NT2/D1 (cell line): ENCODE measurements around the gene VAMP5.
"Not testable (repeated sequence)": the region's sequence is repeated elsewhere in the genome, so short reads cannot be mapped to it uniquely, and the experiment has no call there.

ENCODE experiments used
- DNase-seq: peaks from one replicate; pipeline ENCODE4 v3.0.0-alpha.2; 2011; ENCODE audit warnings: low read depth, low spot score
- H3K27me3 ChIP-seq: 2 replicates; pipeline ENCODE4 v1.6.0; 2011; ENCODE audit warnings: mild to moderate bottlenecking; ENCODE audit not compliant: insufficient read length, insufficient read depth
- H3K36me3 ChIP-seq: 2 replicates; pipeline ENCODE4 v1.6.1; 2011; ENCODE audit warnings: mild to moderate bottlenecking, low read length, mixed read lengths; ENCODE audit not compliant: insufficient read depth, insufficient read length
- H3K4me1 ChIP-seq: 2 replicates; pipeline ENCODE4 v1.5.1; 2011; ENCODE audit not compliant: insufficient read depth, insufficient read length
- H3K4me3 ChIP-seq: 2 replicates; pipeline ENCODE4 v1.5.1; 2011; ENCODE audit warnings: low read depth; ENCODE audit not compliant: insufficient read length
- H3K9ac ChIP-seq: 2 replicates; pipeline ENCODE4 v1.6.0; 2011; ENCODE audit warnings: low read depth; ENCODE audit not compliant: insufficient read length
- H3K9me3 ChIP-seq: 2 replicates; pipeline ENCODE4 v1.5.1; 2011; ENCODE audit warnings: mild to moderate bottlenecking, low read length; ENCODE audit not compliant: insufficient read depth
- SUZ12 ChIP-seq: IDR thresholded peaks from 2 replicates; pipeline ENCODE4 v1.6.1; 2011; ENCODE audit not compliant: insufficient read length, insufficient read depth; ENCODE audit errors: extremely low read depth
- YY1 ChIP-seq: IDR thresholded peaks from 2 replicates; pipeline ENCODE4 v1.6.1; 2011; ENCODE audit not compliant: insufficient read length, insufficient read depth
- ZNF274 ChIP-seq: IDR thresholded peaks from 2 replicates; pipeline ENCODE4 v1.6.1; 2011; ENCODE audit warnings: mild to moderate bottlenecking, low read depth, low read length

The VAMP5 gene

GRCh38 chr2:85598594-85599340 lies 14.5 kb downstream of the VAMP5 start:
- Histone ChIP-seq H3K9me3 (no peaks in the 10 kb centered on the region), H3K4me1 (peaks cover 2% of the 10 kb centered on the region), H3K27me3 (no peaks in the 10 kb centered on the region), H3K36me3 (peaks cover 42% of the 10 kb centered on the region), H3K9ac (no peak overlapping the region), H3K4me3 (no peak overlapping the region)
- DNase-seq: no peak
- TF ChIP-seq SUZ12: no peak
- no peak for TF ChIP-seq ZNF274
- TF ChIP-seq YY1: no peak

GRCh38 chr2:85599468-85600234 lies 15.4 kb downstream of the VAMP5 start:
- Histone ChIP-seq H3K36me3 (peaks cover 45% of the 10 kb centered on the region), H3K9me3 (no peaks in the 10 kb centered on the region), H3K27me3 (no peaks in the 10 kb centered on the region), H3K4me1 (no peaks in the 10 kb centered on the region), H3K4me3 (no peak overlapping the region), H3K9ac (no peak overlapping the region)
- no peak for TF ChIP-seq YY1
- DNase-seq: no peak

GRCh38 chr2:85600235-85600575 lies 16.0 kb downstream of the VAMP5 start:
- no peak overlapping the region for H3K4me3 ChIP-seq
- H3K9me3 ChIP-seq: no peaks in the 10 kb centered on the region
- no peak for DNase-seq
- H3K27me3 ChIP-seq: no peaks in the 10 kb centered on the region
- no peak overlapping the region for H3K9ac ChIP-seq
- TF ChIP-seq ZNF274 (no peak), YY1 (no peak), SUZ12 (no peak)
- H3K4me1 ChIP-seq: no peaks in the 10 kb centered on the region
- H3K36me3 ChIP-seq: peaks cover 45% of the 10 kb centered on the region

- TF ChIP-seq ZNF274: no peak
- TF ChIP-seq YY1: no peak
- no peak for TF ChIP-seq SUZ12
- Histone ChIP-seq H3K9me3 (no peaks in the 10 kb centered on the region), H3K4me3 (peak overlapping the region; percentile 69), H3K4me1 (no peaks in the 10 kb centered on the region), H3K9ac (peak overlapping the region; percentile 32), H3K27me3 (no peaks in the 10 kb centered on the region), H3K36me3 (peaks cover 48% of the 10 kb centered on the region)
- DNase-seq: no peak
Measured at GRCh38 chr2:85600951-85601770, 16.9 kb downstream of the VAMP5 start.

- peak overlapping the region; percentile 92 for H3K9ac ChIP-seq
- H3K4me1 ChIP-seq: no peaks in the 10 kb centered on the region
- H3K9me3 ChIP-seq: no peaks in the 10 kb centered on the region
- TF ChIP-seq SUZ12 (no peak), ZNF274 (no peak), YY1 (no peak)
- peak overlapping the region; percentile 69 for H3K4me3 ChIP-seq
- H3K36me3 ChIP-seq: peaks cover 49% of the 10 kb centered on the region
- H3K27me3 ChIP-seq: no peaks in the 10 kb centered on the region
- DNase-seq: no peak
Measured at GRCh38 chr2:85601771-85602475, 17.7 kb downstream of the VAMP5 start.

GRCh38 chr2:85602476-85603234 lies 18.4 kb downstream of the VAMP5 start, which contains the start of gene TMEM150A:
TSS of gene TMEM150A (minus strand) at chr2:85602698. CDS start at chr2:85601948, 750 bp downstream.
- TF ChIP-seq YY1: no peak
- TF ChIP-seq SUZ12: no peak
- TF ChIP-seq ZNF274: no peak

GRCh38 chr2:85604133-85604444 lies 19.9 kb downstream of the VAMP5 start:
- H3K4me3 ChIP-seq, DNase-seq, H3K4me1 ChIP-seq, H3K9ac ChIP-seq, H3K9me3 ChIP-seq, H3K27me3 ChIP-seq: not testable (repeated sequence)
- H3K36me3 ChIP-seq: peaks cover 52% of the 10 kb centered on the region

More at GRCh38 chr2:85602476-85603234, 18.4 kb downstream of the VAMP5 start, which contains the start of gene TMEM150A:
- no peaks in the 10 kb centered on the region for H3K4me1 ChIP-seq
- H3K9me3 ChIP-seq: no peaks in the 10 kb centered on the region
- DNase-seq: peak; percentile 74
- H3K4me3 ChIP-seq: peak within 1 kb of the TSS; percentile 87
- peaks cover 48% of the 10 kb centered on the region for H3K36me3 ChIP-seq
- H3K9ac ChIP-seq: peak within 1 kb of the TSS; percentile 92
- no peaks in the 10 kb centered on the region for H3K27me3 ChIP-seq
